ENCODE measurements around the gene C13orf46.

GRCh38 chr13:113914333-113915011, 59.4 kb downstream of the C13orf46 start:
- TF ChIP-seq NFRKB (IDR thresholded peaks at IDR 0.05) (no peak), SP1 (IDR thresholded peaks at IDR 0.05) (no peak), BHLHE40 (IDR thresholded peaks at IDR 0.05; ENCODE audit: borderline replicate concordance) (no peak), ELF4 (IDR thresholded peaks at IDR 0.05) (no peak), FOXA1 (IDR thresholded peaks at IDR 0.05) (no peak)

Data from HEK293T (cell line).